22Rv1 (cell line): ENCODE measurements around the gene DENND2D.

ENCODE experiments used
- H3K27ac ChIP-seq: fragments of 450-650 bp; 2 replicates; pipeline ENCODE4 v1.5.1; 2017
- ZFX ChIP-seq: fragments of 450-650 bp; IDR thresholded peaks from 2 replicates; pipeline ENCODE4 v1.6.1; 2017; ENCODE audit warnings: antibody characterized with exemption, borderline replicate concordance
- TF ChIP-seq, protein P1 (sequence below): fragments of 450-650 bp; IDR thresholded peaks from 2 replicates; pipeline ENCODE4 v1.5.1; 2017; ENCODE audit warnings: mild to moderate bottlenecking

DENND2D gene

GRCh38 chr1:111172463-111172862 lies 28.0 kb downstream of the DENND2D start:
- TF ChIP-seq, protein P1, sequence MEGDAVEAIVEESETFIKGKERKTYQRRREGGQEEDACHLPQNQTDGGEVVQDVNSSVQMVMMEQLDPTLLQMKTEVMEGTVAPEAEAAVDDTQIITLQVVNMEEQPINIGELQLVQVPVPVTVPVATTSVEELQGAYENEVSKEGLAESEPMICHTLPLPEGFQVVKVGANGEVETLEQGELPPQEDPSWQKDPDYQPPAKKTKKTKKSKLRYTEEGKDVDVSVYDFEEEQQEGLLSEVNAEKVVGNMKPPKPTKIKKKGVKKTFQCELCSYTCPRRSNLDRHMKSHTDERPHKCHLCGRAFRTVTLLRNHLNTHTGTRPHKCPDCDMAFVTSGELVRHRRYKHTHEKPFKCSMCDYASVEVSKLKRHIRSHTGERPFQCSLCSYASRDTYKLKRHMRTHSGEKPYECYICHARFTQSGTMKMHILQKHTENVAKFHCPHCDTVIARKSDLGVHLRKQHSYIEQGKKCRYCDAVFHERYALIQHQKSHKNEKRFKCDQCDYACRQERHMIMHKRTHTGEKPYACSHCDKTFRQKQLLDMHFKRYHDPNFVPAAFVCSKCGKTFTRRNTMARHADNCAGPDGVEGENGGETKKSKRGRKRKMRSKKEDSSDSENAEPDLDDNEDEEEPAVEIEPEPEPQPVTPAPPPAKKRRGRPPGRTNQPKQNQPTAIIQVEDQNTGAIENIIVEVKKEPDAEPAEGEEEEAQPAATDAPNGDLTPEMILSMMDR, result no peak
- TF ChIP-seq ZFX, result no peak
- no peak overlapping the region for H3K27ac ChIP-seq

DNA sequence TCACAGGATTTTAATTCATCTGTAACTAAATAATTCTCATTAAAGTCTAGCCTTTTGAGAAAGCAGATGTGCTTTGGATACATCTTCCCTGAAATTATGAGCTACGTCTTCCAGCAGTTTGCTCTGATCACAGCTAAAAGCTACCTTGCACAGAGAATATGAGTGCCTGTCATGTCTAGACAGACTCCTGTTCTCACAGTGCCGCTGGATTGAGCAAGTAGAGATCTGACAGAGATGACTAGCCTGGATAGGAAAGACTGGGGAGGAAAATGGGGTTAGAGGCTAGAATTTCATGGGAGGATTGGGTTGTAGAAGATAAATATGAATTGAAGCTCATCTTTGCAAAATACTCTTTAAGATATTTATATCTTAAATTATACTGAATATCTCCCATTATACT lies 36.3 kb downstream of the DENND2D start:
- no peak overlapping the region for H3K27ac ChIP-seq

DNA sequence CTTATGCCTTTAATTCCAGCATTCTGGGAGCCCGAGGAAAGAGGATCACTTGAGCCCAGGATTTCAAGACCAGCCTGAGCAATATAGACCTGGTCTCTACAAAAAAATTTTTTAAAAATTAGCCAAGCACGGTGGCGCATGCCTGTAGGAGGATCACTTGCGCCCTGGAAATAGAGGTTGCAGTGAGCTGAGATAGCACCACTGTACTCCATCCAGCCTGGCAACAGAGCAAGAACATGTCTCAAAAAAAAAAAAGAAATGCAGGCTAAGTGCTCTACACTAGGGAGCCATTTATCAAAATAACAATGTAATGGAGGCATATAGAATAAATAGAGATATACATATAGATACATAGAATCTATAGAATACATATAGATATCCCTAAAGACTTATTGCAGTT lies 37.1 kb downstream of the DENND2D start:
- H3K27ac ChIP-seq, result no peak overlapping the region
- TF ChIP-seq, protein P1, result no peak
- TF ChIP-seq ZFX, result no peak

More for the DNA sequence above, 36.3 kb downstream of the DENND2D start:
- no peak for TF ChIP-seq ZFX
- TF ChIP-seq, protein P1, result no peak

DNA sequence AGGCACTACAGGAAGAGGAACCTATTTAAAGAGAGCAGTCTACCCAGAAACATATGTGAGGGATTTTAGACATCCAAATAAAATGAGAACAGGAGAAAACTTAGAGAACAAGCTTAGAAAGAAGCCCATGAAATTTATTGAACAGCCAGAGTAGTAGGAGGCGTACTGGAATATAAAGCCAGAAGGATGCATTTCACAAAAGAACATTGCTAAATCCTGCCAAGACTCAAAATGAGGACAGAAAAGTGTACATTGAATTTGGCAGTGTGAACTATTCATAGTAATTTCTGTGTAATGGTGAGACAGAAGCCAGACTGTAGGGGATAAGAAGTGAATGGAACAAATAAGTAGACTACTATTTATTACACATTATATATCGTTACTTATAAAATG lies 38.0 kb downstream of the DENND2D start:
- no peak overlapping the region for H3K27ac ChIP-seq
- TF ChIP-seq, protein P1, result no peak
- TF ChIP-seq ZFX, result no peak

DNA sequence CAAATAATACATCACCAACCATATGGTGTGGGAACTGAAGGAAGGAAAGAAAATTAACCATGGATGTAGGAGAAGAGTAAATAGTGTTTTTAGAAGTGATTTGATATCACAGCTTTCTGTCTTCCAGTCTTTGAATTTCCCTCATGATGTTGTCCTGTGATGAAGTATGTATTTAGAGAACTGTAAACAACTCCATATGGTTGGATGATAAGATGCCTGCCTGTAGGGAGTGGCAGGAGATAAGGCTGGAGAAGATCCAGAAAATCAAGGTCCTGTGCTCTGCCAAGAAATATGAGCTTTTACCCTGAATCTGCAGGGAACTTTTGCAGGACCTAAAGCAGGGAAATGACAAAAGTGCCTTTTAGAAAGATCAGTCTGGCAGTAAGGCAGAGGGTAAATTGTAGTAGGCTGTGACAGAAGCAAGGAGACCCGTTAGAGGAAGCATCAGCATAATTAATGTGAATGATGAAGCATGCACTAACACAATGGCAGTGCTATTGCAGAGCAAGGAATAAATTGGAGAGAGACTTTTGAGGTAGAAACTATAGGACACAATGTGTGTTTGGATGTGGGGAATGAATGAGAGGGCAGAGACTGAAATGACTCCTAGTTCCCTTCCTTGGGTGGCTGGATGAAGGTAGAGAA lies 38.5 kb downstream of the DENND2D start:
- no peak overlapping the region for H3K27ac ChIP-seq
- no peak for TF ChIP-seq ZFX
- TF ChIP-seq, protein P1, result no peak

DNA sequence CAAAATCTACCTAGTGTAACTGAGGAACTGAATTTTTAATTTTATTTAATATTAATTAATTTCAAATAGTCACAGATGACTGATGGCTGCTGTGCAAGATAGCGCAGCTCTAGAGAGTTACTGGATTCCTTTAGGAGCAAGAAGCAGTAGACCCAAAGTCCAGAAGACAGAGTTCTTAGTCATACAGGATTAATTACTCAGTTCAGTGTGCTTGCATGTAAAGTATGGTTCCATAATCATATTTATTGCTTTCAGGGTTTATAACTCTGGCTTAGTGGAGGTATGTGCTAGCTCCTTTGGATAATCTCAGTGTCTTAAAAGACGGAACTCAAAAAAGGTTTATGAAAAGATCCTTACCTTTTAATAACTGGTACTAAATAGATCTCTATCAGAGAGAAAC lies 43.0 kb downstream of the DENND2D start:
- TF ChIP-seq, protein P1, result no peak
- TF ChIP-seq ZFX, result no peak
- H3K27ac ChIP-seq, result no peak overlapping the region

GRCh38 chr1:111154021-111154999 lies 46.1 kb downstream of the DENND2D start:
- TF ChIP-seq ZFX, result no peak
- TF ChIP-seq, protein P1, result no peak
- H3K27ac ChIP-seq, result no peak overlapping the region
